GM19468 (cell line): ENCODE data around the gene TM4SF18.
"Not testable (repeated sequence)": the region's sequence is repeated elsewhere in the genome, so short reads cannot be mapped to it uniquely, and the experiment has no call there.

ENCODE experiments used
- ATAC-seq: cut with Tn5 transposase; IDR thresholded peaks from one replicate; pipeline ENCODE4 v1.9.1; 2021; ENCODE audit warnings: mild to moderate bottlenecking, moderate library complexity, moderate number of reproducible peaks; ENCODE audit not compliant: unreplicated experiment; ENCODE audit errors: extremely low read depth

Gene TM4SF18

GRCh38 chr3:149368674-149369497 lies 35.5 kb upstream of the TM4SF18 start:
- ATAC-seq = no peak

- no peak for ATAC-seq
Observed at GRCh38 chr3:149368201-149368673, 34.8 kb upstream of the TM4SF18 start.

- ATAC-seq = no peak
Observed at GRCh38 chr3:149366941-149367840, 33.8 kb upstream of the TM4SF18 start.

- ATAC-seq = no peak
Observed at GRCh38 chr3:149366031-149366430, 32.6 kb upstream of the TM4SF18 start.

DNA sequence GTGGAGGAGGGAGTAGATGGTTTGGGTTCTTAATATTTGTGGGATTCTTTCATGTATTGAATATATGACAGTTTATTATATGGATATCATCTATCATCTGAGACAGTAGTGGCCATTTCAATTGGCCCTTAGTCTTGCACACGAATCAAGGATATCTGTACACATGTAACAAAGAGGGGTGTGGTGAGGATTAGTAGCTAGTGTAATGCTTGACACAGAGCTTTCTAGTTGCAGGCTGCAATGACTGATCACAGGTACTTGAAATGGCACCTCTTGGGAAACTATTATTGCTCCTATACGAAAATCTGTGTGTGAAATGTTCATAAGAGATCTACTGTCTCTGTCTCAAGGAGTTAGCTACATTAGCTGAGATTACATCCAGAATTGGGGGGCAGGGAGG lies 31.2 kb upstream of the TM4SF18 start:
- ATAC-seq = no peak

- no peak for ATAC-seq
Observed at GRCh38 chr3:149363053-149363452, 29.6 kb upstream of the TM4SF18 start.

- no peak for ATAC-seq
Observed at GRCh38 chr3:149362366-149362765, 28.9 kb upstream of the TM4SF18 start.

DNA sequence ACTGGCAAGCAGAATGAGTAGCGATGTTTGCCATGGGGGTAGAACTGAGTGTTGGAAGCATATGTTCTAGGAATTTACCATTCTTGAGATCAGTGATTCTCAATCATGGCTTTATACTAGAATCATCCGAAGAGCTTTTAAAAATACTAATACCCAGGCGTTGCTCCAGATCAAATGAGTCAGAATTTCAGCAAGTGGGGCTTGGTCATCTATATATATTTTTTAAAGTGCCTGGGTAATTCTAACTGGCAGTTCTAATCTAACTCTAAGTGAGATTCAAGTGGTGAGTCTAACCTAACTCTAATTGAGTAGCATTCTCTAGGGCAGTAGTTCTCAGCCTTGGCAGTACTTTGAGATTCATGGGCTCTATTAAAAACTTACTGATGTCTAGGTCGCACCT lies 23.2 kb upstream of the TM4SF18 start:
- no peak for ATAC-seq

DNA sequence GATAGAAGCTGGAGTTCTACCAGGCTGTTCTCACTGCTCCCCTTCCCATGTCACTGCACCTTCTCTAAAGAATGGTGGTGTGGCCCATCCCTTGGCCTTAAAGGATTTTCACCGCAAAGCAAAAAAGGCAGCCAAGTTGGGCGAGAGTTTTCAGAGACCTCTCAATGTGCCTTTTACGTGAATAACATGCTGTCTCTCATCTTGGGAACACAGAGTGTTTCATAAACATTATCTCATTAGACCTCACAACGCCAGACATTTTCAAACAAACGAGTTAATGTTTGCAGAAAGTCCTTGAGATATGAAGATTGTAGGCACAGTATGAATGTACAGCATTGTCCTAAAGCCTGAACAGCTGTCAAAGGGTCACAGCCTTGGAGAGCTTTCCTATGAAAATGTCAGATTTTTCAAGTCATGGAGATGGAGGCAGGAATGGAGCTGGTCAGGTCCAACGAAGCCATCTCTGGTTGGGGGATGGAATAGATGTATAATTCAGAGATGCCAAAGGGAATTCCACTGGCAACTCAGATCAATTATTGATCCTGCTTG lies 22.7 kb upstream of the TM4SF18 start:
- no peak for ATAC-seq

GRCh38 chr3:149353581-149354184 lies 20.2 kb upstream of the TM4SF18 start:
- no peak for ATAC-seq

DNA sequence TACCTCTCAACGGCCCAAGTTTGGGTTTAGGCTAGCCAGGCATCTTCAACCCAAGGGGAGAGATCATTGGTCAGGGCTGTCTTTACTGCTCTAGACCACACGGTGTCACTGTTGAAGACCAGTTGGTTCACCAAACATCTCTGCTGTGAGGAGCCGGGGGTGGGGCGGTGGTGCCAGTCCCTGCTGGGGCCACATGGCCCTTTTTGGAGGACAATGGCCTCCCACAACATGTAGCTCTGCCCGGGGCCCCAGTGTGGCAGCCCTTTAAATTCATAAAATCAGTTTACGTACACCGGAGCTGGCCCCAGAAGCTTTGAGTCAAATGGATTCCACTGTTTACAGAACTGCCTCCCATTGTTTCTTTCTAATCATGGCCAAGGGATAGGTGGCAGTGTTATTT lies 19.1 kb upstream of the TM4SF18 start:
- no peak for ATAC-seq

DNA sequence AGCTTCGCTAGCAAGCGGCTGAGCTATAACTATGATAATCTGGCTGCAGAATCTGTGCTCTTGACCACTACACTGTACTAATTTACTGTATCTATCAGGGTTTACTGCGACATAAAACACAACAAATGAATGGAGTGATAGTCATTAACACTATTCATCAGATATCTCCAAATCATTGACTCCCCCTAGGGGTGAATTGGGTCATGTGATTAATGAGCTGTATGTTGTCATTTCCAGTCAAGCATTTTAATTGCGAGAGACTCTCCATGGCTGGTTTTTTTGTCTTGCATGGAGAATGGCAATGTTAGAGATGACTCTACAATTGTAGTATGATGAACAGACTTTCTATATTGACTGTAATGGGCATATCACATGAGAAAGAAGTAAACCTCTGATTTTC lies 10.5 kb upstream of the TM4SF18 start:
- no peak for ATAC-seq

DNA sequence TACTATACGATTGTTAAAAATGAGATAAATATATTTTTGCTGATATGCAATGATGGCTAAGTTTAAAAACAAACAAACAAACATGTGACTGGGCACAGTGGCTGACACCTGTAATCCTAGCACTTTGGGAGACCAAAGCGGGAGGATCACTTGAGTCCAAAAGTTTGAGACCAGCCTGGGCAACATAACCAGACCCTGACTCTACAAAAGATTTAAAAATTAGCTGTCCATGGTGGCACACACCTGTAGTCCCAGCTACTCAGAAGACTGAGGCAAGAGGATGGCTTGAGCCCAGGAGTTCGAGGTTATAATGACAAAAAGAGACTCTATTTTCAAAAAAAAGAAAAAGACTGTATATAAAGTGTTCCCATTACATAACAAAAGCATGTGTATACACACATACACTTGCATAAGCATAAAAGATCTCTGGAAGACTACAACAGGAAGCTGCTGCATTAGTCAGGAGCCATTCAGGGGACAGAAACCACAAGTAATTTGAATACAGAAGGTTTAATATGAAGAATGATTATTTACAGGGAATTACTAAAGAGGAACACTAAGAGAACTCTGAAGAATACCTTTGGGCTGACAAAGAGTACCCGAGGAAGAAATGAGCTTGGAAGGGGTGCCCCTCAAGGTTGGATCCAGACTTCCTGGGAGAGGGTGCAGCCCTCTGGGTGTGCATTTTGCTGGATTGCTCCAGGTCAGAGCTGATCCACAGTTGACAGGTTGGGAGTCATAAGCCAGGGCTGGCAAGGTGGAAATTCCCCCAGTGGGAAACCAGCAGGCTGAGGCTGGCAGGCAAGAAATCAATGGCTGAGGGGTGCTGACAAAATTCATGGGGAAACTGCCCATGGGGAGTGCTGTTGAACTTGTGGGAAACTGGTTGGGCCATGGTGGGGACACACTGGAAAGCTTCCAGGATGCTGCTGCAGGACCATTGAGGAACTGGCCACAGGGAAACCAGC lies 9.3 kb upstream of the TM4SF18 start:
- no peak for ATAC-seq

DNA sequence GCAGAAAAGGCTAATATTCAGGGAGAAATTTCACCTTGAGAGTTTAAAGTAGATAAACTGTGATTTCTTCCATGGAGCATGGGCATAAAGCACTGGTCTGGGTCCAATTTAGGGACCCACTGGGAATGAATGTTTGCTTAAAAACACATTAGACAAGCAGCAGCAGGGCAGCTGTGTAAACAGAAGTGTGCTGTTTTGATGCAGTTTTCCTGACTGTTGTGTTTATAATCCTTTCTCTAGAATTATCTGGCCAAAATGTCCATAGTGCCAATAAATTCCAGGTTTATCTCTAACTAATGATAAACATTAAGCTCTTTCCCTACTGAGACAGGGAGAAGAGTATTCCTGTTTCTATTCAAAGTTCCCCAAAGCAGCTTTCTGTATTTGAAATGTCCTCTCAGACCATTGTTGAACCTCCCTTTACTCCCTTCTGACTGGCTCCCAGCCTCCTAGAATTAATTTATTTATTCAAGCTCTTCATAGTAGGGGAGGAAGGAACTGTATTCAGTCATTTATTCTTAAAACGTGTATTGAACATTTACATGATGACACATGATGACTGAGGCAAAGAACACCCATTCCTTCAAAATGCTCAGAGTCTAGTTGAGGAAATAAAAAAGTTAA lies 7.0 kb upstream of the TM4SF18 start:
- ATAC-seq = no peak

DNA sequence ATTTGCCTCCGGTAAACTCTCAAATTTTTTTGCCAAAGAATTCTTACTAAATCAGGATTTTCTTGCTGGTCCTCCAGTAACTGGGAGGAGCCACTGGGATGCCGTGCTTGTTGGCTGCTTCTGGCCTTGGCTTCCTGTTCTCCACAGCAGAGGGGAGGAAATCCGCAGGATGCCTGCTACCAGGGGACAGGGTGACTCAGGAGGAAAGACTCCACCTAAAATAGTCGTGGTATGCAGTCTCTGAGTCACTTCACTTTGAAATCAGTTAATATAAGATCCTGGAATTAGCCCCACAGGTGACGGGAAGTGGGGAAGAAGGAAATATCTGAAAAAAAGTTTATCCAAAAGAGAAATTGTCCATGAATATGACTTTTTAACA lies 6.5 kb upstream of the TM4SF18 start:
- no peak for ATAC-seq

- not testable (repeated sequence) for ATAC-seq
Observed at GRCh38 chr3:149337486-149337885, 4.0 kb upstream of the TM4SF18 start.

GRCh38 chr3:149336925-149337324 lies 3.5 kb upstream of the TM4SF18 start:
- no peak for ATAC-seq

GRCh38 chr3:149332771-149333170 lies 665 bp downstream of the TM4SF18 start:
- ATAC-seq = no peak

- no peak for ATAC-seq
Observed at GRCh38 chr3:149332227-149332765, 1.1 kb downstream of the TM4SF18 start.
